Skeletal muscle cell (primary cell): ENCODE data around the gene SOX5.

Source experiments
- DNase-seq: peaks from one replicate; pipeline ENCODE4 v3.0.0-alpha.2; 2010; ENCODE audit warnings: low read depth
- H3K4me3 ChIP-seq: 2 replicates; pipeline ENCODE4 v1.5.1; 2011; ENCODE audit warnings: low read depth, mild to moderate bottlenecking, control low read depth, low read length, moderate library complexity

Gene SOX5

GRCh38 chr12:23569356-23569755 lies 380.1 kb downstream of the SOX5 start:
- H3K4me3 ChIP-seq: no peak overlapping the region
- DNase-seq: no peak

GRCh38 chr12:23566133-23566532 lies 383.3 kb downstream of the SOX5 start:
- no peak for DNase-seq
- no peak overlapping the region for H3K4me3 ChIP-seq

- DNase-seq: no peak
- H3K4me3 ChIP-seq: no peak overlapping the region
Observed at GRCh38 chr12:23564451-23565152, 384.9 kb downstream of the SOX5 start.

- no peak overlapping the region for H3K4me3 ChIP-seq
- DNase-seq: no peak
Observed at GRCh38 chr12:23561364-23562345, 387.8 kb downstream of the SOX5 start.

- no peak overlapping the region for H3K4me3 ChIP-seq
- no peak for DNase-seq
Observed at GRCh38 chr12:23560611-23561010, 388.9 kb downstream of the SOX5 start.

GRCh38 chr12:23559268-23559753 lies 390.2 kb downstream of the SOX5 start:
- H3K4me3 ChIP-seq: no peak overlapping the region
- DNase-seq: no peak

GRCh38 chr12:23556661-23557060 lies 392.8 kb downstream of the SOX5 start:
- H3K4me3 ChIP-seq: no peak overlapping the region
- DNase-seq: no peak

GRCh38 chr12:23555825-23556207 lies 393.7 kb downstream of the SOX5 start:
- H3K4me3 ChIP-seq: no peak overlapping the region
- no peak for DNase-seq

- DNase-seq: no peak
- no peak overlapping the region for H3K4me3 ChIP-seq
Observed at GRCh38 chr12:23555180-23555824, 394.2 kb downstream of the SOX5 start.

- no peak for DNase-seq
- no peak overlapping the region for H3K4me3 ChIP-seq
Observed at GRCh38 chr12:23552417-23552816, 397.1 kb downstream of the SOX5 start.

- no peak overlapping the region for H3K4me3 ChIP-seq
- DNase-seq: no peak
Observed at GRCh38 chr12:23550753-23551152, 398.7 kb downstream of the SOX5 start.

- H3K4me3 ChIP-seq: no peak overlapping the region
- no peak for DNase-seq
Observed at GRCh38 chr12:23548742-23549141, 400.7 kb downstream of the SOX5 start.

- no peak for DNase-seq
- H3K4me3 ChIP-seq: no peak overlapping the region
Observed at GRCh38 chr12:23546756-23547155, 402.7 kb downstream of the SOX5 start.

GRCh38 chr12:23543767-23544166 lies 405.7 kb downstream of the SOX5 start:
- no peak for DNase-seq
- no peak overlapping the region for H3K4me3 ChIP-seq

GRCh38 chr12:23542187-23542586 lies 407.3 kb downstream of the SOX5 start:
- H3K4me3 ChIP-seq: no peak overlapping the region
- DNase-seq: no peak

GRCh38 chr12:23540572-23540971 lies 408.9 kb downstream of the SOX5 start:
- DNase-seq: no peak
- H3K4me3 ChIP-seq: no peak overlapping the region

- no peak overlapping the region for H3K4me3 ChIP-seq
- no peak for DNase-seq
Observed at GRCh38 chr12:23536293-23536692, 413.2 kb downstream of the SOX5 start.

GRCh38 chr12:23535441-23535840 lies 414.0 kb downstream of the SOX5 start:
- DNase-seq: no peak
- H3K4me3 ChIP-seq: no peak overlapping the region

GRCh38 chr12:23534196-23534595 lies 415.3 kb downstream of the SOX5 start:
- H3K4me3 ChIP-seq: no peak overlapping the region
- DNase-seq: no peak

GRCh38 chr12:23533699-23534098 lies 415.8 kb downstream of the SOX5 start:
- no peak overlapping the region for H3K4me3 ChIP-seq
- DNase-seq: no peak
